Fibroblast of the aortic adventitia (primary cell): Measurements from ENCODE around the gene NOP56. TPM values are rescaled to one million over a fixed set of nuclear protein-coding genes. Genes with fewer than 3 reads are reported as not detected.
A peak's percentile ranks its signal among the peaks of the same experiment; 100 is the strongest.

ENCODE experiments used
- DNase-seq: peaks from one replicate; pipeline ENCODE4 v3.0.0-alpha.2; 2010; ENCODE audit warnings: low read depth
- H3K4me3 ChIP-seq: 2 replicates; pipeline ENCODE4 v1.5.1; 2011; ENCODE audit warnings: low read depth, mild to moderate bottlenecking, control low read depth, low read length, moderate library complexity
- total RNA-seq: library from RNA; depleted of rRNA; stranded (reverse); fragments of >200 nt; gene quantifications from 2 replicates; pipeline ENCODE4 v1.2.3, GENCODE V29; 2012; ENCODE audit warnings: low replicate concordance
- TF ChIP-seq, protein P1 (sequence below): IDR thresholded peaks from 2 replicates; pipeline ENCODE4 v1.5.1; 2011; ENCODE audit warnings: mild to moderate bottlenecking, low read length, control low read depth, inconsistent platforms; ENCODE audit not compliant: insufficient read depth

NOP56 gene
- total RNA-seq, 1 donor, result 106 TPM

DNA sequence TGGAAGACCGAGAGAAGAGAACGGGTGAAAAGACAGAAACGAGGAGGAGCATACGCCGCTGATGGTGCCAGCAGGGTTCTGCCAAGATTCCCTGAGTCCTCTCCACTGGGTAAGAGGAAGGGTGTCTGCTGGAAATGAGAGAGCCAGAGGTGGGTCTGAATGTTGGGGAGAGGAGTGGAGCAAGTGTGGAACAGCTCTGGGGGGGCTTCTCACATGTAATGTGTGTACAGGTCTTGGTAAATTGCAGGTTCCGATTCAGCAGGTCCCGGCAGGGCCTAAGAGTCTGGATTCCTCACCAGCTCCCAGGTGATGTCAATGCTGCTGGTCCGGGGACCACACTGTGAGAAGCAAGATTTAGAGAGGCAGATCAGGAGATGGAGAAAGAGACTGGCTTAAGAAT lies 38.7 kb downstream of the NOP56 start:
- no peak overlapping the region for H3K4me3 ChIP-seq
- DNase-seq, result no peak
- TF ChIP-seq, protein P1, sequence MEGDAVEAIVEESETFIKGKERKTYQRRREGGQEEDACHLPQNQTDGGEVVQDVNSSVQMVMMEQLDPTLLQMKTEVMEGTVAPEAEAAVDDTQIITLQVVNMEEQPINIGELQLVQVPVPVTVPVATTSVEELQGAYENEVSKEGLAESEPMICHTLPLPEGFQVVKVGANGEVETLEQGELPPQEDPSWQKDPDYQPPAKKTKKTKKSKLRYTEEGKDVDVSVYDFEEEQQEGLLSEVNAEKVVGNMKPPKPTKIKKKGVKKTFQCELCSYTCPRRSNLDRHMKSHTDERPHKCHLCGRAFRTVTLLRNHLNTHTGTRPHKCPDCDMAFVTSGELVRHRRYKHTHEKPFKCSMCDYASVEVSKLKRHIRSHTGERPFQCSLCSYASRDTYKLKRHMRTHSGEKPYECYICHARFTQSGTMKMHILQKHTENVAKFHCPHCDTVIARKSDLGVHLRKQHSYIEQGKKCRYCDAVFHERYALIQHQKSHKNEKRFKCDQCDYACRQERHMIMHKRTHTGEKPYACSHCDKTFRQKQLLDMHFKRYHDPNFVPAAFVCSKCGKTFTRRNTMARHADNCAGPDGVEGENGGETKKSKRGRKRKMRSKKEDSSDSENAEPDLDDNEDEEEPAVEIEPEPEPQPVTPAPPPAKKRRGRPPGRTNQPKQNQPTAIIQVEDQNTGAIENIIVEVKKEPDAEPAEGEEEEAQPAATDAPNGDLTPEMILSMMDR, result no peak

DNA sequence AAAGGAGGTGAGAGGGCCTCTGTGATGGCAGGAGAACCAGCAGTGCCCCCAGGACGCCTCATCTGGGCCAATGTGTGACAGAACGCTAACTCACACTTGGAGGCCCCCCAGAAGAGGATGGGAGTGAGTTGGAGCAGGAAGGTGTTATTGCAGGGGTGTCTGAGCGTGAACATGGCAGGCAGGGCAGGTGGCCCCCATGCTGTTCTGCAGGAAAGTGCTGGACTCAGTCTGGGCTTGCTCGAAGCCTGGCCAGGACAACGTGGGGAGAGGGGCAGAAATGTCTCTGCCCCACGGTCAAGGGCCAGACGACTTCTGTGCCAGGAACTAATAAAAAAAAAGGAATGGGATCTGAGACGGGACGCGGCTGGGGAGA lies 39.2 kb downstream of the NOP56 start:
- no peak for DNase-seq
- TF ChIP-seq, protein P1, result no peak

GRCh38 chr20:2692036-2692885 lies 39.8 kb downstream of the NOP56 start, which contains the start of gene EBF4:
Gene EBF4, plus strand, starts transcription at chr20:2692780. Its CDS starts 866 bp downstream, at chr20:2693646.
- H3K4me3 ChIP-seq, result peak within 1 kb of the TSS; percentile 47
- TF ChIP-seq, protein P1, result no peak
- peak; percentile 6 for DNase-seq

More for the DNA sequence above, 39.2 kb downstream of the NOP56 start:
- no peak overlapping the region for H3K4me3 ChIP-seq

DNA sequence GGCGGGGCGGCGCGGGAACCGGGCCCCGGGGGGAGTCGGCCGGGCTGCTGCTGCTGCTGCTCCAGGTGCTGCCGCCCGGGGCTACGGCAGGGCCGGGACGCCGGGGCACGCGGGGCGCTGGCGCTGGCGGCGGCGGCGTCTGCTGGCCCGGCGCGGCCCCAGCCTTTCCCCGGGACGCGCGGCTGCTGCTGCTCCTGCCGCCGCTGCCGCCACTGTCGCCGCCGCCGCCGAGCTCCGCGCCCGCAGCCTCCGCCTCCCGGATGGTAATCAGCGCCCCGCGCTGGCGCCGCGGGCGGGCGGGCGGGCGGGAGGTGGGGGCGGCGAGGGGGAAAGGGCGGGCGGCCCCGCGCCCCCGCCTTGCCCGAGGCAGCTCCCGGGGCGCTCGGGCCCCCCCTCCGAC lies 40.5 kb downstream of the NOP56 start:
- no peak for DNase-seq
- no peak overlapping the region for H3K4me3 ChIP-seq
- TF ChIP-seq, protein P1, result no peak

DNA sequence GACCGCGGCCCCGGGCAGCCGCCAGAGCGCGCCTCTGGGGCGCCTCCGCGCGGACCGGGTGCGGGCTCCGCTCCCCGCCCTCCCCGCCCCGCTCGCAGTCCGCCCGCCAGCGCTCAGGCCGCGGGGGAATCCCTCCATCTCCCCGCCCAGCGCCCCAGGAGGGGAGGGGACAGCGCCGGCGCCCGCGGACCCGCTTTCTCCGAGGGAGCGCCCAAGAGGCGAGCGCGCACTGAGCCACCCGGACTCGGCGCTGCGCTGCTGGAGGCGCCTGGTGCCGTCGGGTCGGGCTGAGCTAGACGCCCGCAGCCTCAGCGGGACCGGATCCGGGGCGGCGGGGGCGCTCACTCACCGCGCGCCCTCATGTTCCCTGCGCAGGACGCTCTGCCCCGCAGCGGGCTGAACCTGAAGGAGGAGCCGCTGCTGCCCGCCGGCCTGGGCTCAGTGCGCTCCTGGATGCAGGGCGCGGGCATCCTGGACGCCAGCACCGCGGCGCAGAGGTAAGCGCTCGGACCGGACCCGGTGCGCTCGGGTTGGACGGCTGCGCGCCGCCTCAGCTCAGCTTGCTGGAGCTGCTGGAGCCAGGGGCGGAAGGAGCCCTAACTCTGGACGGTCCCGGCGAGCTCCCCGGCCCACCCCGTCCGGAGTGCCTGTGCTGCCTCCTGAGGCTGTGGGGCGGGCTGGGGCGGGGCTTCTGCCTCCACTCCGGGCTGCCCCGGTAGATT lies 41.0 kb downstream of the NOP56 start:
- no peak overlapping the region for H3K4me3 ChIP-seq
- DNase-seq, result no peak
- TF ChIP-seq, protein P1, result no peak

DNA sequence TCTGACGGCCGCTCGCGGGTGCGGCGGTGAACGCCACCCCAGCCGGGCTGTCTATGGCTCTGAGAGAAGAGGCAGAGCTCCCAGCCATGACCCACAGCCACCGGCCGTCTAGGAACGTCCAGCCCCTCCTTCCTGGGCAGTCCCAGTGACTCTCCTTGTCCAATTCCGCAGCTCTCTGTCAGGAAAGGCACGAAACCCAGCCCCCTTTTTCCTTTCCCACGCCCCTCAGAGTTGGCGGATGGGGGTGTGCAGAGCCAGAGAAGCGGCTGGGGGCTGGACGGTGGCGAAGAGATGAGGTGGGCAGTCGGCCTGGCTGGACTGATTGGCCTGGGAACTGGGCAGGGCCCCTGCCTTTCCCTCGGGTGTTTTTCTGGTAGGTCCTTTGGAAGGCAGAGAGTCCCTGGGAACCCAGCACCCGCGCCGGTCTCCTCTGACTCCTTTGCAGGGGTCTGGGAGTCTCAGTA lies 41.6 kb downstream of the NOP56 start:
- H3K4me3 ChIP-seq, result no peak overlapping the region
- TF ChIP-seq, protein P1, result no peak
- DNase-seq, result no peak
